GM21423 (cell line): Measurements from ENCODE around the gene MMP19.

Experiments used
- ATAC-seq: cut with Tn5 transposase; IDR thresholded peaks from one replicate; pipeline ENCODE4 v1.9.1; 2021; ENCODE audit warnings: mild to moderate bottlenecking, moderate library complexity; ENCODE audit not compliant: unreplicated experiment

MMP19 gene

DNA sequence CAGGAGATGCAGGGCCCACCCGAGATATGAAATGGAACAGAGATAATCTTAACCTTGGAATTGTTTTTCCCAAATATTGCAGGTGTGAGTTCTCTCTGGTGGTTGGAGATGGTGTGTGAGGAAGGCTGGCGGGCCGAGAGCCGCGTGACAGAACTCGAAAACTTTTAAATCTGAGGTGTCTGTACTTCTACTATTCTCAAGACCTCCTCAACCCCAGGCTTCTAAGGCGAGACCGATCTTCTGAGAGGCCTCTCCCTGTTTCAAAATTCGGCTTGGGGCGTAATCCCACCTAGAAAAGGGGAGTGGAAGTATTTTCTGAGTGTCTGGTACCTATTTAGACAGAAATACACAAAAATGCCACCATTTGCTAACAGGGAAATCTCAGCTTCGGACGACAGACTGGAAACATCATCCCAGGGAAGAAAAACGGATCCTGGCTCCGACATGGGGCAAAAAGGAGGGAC lies 25.8 kb downstream of the MMP19 start:
- ATAC-seq: no peak

DNA sequence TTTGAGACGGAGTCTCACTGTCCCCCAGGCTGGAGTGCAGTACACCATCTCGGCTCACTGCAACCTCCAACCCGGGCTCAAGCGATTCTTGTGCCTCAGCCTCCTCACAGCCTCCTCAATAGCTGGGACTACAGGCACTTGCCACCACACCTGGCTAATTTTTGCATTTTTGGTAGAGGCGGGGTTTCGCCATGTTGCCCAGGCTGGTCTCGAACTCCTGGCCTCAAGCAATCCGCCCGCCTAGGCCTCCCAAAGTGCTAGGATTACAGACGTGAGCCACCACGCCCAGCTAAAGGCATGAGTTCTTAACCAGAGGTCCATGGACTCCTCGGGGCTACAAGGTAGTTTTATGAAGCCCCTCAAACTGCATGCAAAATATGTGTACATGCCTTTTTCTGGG lies 27.3 kb downstream of the MMP19 start:
- no peak for ATAC-seq

DNA sequence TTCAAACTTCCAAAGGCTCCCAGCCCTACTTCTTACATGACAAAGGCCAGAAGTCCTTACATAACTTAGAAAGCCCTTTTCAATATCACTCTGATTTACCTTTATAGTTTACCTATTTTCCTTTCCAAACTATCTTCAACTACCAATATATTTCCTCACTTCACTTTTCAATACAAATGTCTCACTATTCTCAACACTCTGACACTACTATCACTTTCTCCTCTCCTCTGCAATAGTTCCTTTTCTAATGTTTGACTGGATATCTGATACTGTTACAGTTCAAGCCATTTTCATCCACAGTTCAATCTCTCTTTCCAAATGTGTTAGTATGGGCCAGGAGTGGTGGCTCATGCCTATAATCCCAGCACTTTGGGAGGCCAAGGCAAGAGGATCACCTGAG lies 28.5 kb downstream of the MMP19 start:
- no peak for ATAC-seq

DNA sequence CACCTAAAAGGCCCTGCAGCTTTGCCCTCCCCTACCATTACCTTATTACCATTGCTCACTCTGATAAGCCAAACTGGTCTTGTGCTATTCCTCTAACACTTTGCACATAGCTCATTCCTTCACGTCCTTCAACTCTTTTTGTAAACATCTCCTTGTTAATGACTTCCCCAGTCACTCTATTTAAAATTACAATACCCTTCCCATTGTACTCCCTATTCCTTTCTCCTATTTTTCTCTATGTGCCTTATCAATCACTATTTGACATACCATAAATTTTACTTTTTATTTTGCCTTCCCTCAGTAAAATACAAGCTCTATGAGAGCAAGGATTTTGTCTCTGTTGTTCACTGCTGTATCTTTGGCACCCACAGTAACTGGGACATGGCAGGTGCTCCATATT lies 30.6 kb downstream of the MMP19 start:
- ATAC-seq: no peak

DNA sequence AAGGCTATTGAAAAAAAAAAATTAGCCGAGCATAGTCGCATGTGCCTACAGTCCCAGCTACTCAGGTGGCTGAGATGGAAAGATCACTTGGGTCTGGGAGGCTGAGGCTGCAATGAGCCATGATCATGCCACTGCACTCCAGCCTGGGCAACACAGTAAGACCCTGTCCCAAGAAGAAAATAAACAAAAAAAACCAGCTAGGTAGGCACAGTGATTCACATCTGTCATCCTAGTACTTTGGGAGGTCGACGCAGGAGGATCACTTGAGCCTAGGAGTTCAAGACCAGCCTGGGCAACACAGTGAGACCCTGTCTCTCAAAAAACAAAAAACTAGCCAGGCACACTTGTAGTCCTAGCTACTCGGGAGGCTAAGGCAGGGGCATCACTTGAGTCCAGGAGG lies 33.5 kb downstream of the MMP19 start:
- ATAC-seq: no peak

DNA sequence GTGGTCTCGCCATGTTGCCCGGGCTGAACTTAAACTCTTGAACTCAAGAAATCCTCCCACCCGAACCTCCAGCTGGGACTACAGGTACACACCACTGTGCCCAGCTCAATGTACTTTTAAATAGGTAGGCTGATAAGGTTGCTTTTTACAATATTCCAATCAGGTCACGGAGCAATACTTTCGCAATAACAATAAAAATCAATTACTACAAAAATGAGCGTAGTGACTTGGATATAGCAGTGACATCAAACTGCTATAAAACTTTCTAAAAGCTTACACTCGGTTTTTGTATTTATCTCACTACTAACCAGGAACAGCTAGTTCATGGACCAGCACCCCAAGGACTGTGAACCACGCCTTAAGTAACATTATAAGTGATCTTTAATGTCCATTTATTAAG lies 35.8 kb downstream of the MMP19 start:
- ATAC-seq: no peak

DNA sequence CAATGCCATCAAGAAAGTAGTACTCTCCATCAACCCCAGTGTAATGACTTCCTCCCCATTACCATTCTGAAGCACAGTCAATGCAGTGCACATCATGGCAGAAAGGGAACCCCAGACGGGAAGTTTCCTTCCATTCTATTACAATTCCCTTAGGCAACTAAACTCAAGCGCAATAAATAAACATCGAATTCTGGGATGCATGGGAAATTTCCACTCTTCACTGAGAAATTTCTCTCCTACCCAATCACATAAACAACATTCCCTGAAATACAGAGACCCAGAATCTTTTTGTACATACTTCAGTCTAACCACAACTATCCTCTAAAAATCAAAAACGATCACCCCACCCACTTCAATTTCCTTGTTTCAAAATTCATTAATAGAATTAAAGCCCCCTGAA lies 45.2 kb downstream of the MMP19 start:
- ATAC-seq: no peak

DNA sequence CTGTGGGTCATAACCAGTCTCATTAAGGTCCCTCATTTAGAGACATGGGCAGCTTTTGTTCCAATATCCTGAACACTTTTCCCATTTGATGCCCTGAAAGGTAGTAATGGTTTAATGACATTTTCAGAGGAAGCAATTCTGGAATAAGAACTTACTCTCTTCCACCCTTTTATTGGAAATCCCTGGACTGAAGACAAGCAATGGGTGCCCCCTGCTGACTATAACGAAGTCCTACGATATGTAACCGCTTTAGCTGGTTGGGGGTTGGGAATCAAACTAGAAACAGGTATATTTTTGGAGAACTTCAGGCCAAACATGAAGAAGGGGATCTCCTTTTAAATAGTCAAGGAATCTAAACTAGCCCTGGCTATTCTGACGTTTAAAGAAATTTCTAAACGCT lies 45.7 kb downstream of the MMP19 start:
- no peak for ATAC-seq

DNA sequence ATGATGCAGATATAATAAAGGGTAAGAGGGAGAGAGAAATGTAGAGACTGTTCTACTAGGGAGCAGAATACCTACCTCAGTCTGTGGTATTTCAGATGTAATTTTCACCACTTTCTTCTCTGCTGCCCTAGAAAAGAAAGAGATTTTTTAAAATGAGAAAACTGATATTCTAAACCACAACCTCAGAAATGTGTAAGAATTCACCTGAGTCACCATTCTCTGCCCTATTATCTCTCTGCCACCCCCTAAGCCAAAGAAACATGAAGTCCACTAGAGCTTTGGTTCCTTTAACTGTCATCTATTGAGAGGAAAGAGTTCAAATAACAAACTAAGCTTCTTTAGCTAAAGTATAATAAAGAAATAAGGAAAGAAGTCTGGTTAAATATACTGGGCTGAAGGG lies 46.8 kb downstream of the MMP19 start:
- no peak for ATAC-seq

DNA sequence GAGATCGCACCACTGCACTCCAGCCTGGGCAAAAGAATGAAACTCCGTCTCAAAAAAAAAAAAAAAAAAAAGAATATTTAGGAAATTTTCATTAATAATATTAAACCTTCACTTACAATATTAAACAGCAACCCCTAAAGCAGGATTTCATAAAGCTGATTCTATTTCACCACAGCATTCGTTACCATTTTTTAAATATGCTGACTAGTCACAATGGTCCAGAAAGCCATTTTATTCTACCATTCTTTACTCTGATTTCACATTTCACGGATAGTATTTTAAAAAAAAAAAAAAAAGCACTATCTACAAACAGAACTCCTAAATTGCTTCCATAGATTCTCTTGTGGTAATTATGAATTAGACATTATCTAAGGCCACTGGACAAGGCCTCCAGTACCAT lies 52.8 kb downstream of the MMP19 start:
- no peak for ATAC-seq

DNA sequence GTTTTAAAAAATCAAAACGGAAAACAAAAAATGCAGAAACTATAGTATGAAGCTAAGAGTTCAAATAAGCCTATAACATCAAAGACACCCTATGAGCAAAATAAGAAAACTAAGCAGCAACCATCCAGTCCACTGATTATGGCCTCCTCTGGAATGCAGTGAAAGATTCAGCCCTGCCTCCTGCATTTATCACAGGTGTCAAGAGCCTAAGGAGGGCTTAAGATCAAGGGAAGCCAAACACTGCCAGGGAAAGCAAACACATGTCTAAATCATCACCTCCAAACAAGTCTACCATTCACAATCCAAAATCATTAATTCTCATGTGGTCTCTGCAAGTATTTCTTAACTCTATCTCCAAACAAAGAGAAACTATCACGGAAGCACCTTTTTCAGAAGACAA lies 53.6 kb downstream of the MMP19 start:
- ATAC-seq: no peak

DNA sequence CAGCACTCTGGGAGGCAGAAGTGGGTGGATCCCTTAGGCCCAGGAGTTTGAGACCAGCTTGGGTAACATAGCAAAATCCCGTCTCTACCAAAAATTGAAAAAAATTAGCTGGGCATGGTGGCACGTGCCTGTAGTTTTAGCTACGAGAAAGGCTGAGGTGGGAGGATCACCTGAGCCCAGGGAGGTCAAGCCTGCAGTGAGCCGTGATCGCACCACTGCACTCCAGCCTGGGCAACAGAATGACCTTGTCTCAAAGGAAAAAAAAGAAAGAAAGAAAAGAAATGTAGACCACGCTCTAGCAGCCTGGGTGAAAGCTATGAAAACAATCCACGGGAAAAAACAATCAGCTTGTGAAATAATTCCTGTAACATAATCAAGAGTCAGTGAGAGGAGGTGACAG lies 54.2 kb downstream of the MMP19 start:
- ATAC-seq: no peak
